ENCODE results near the gene GUSB.

GRCh38 chr7:66013938-66014337, 31.9 kb upstream of the GUSB start:
- TF ChIP-seq POLR2A (IDR thresholded peaks at IDR 0.05; ENCODE audit: low read depth, low read length) (no peak), TAF1 (IDR thresholded peaks at IDR 0.05; ENCODE audit: borderline replicate concordance, low read depth, low read length) (no peak), POLR2AphosphoS5 (IDR thresholded peaks at IDR 0.05; ENCODE audit: low read depth, low read length) (no peak)
